ENCODE results near the gene EBNA1BP2.
"Not testable (repeated sequence)": the region's sequence is repeated elsewhere in the genome, so short reads cannot be mapped to it uniquely, and the experiment has no call there.

EBNA1BP2 gene

GRCh38 chr1:43171876-43172526 lies at the start of gene EBNA1BP2, which contains the start of gene CFAP57:
TSS of gene EBNA1BP2 (minus strand) at chr1:43172290. CDS start at chr1:43172118, 172 bp downstream.
TSS of gene CFAP57 (plus strand) at chr1:43172330. CDS start at chr1:43172754, 424 bp downstream.
- peak; percentile 93 for DNase-seq

- no peak for DNase-seq
Measured at GRCh38 chr1:43221797-43222196, 49.7 kb upstream of the EBNA1BP2 start.

GRCh38 chr1:43220905-43221778 lies 49.1 kb upstream of the EBNA1BP2 start:
- DNase-seq, result no peak

GRCh38 chr1:43217747-43218146 lies 45.7 kb upstream of the EBNA1BP2 start:
- no peak for DNase-seq

- DNase-seq, result no peak
Measured at GRCh38 chr1:43214501-43215444, 42.7 kb upstream of the EBNA1BP2 start.

- DNase-seq, result not testable (repeated sequence)
Measured at GRCh38 chr1:43208277-43208676, 36.2 kb upstream of the EBNA1BP2 start.

GRCh38 chr1:43207229-43207853 lies 35.3 kb upstream of the EBNA1BP2 start:
- no peak for DNase-seq

- DNase-seq, result no peak
Measured at GRCh38 chr1:43206600-43207228, 34.6 kb upstream of the EBNA1BP2 start.

- no peak for DNase-seq
Measured at GRCh38 chr1:43205671-43206070, 33.6 kb upstream of the EBNA1BP2 start.

- no peak for DNase-seq
Measured at GRCh38 chr1:43204394-43204793, 32.3 kb upstream of the EBNA1BP2 start.

GRCh38 chr1:43203859-43204258 lies 31.8 kb upstream of the EBNA1BP2 start:
- DNase-seq, result no peak

- no peak for DNase-seq
Measured at GRCh38 chr1:43199093-43199726, 27.1 kb upstream of the EBNA1BP2 start.

GRCh38 chr1:43197343-43198127 lies 25.4 kb upstream of the EBNA1BP2 start:
- no peak for DNase-seq

GRCh38 chr1:43194509-43194908 lies 22.4 kb upstream of the EBNA1BP2 start:
- no peak for DNase-seq

GRCh38 chr1:43188106-43188505 lies 16.0 kb upstream of the EBNA1BP2 start:
- DNase-seq, result no peak

- DNase-seq, result no peak
Measured at GRCh38 chr1:43184995-43185394, 12.9 kb upstream of the EBNA1BP2 start.

GRCh38 chr1:43184388-43184787 lies 12.3 kb upstream of the EBNA1BP2 start:
- no peak for DNase-seq

- no peak for DNase-seq
Measured at GRCh38 chr1:43177691-43178090, 5.6 kb upstream of the EBNA1BP2 start.

- no peak for DNase-seq
Measured at GRCh38 chr1:43174873-43175272, 2.8 kb upstream of the EBNA1BP2 start.

GRCh38 chr1:43172527-43172972 lies 460 bp upstream of the EBNA1BP2 start:
- peak; percentile 85 for DNase-seq

All from CD4-positive, alpha-beta T cell treated with Interleukin-15 for 1 hour (primary cell).